HG03108 (cell line): ENCODE data around the gene CDK19.
"Not testable (repeated sequence)": the region's sequence is repeated elsewhere in the genome, so short reads cannot be mapped to it uniquely, and the experiment has no call there.

Experiments
- ATAC-seq: cut with Tn5 transposase; IDR thresholded peaks from one replicate; pipeline ENCODE4 v1.9.1; 2021; ENCODE audit warnings: moderate library complexity; ENCODE audit not compliant: unreplicated experiment

The CDK19 gene

GRCh38 chr6:110595112-110595511 is 220.2 kb downstream of the CDK19 start:
- ATAC-seq = no peak

GRCh38 chr6:110593637-110594036 is 221.6 kb downstream of the CDK19 start:
- no peak for ATAC-seq

- ATAC-seq = no peak
Measured at GRCh38 chr6:110592765-110593164, 222.5 kb downstream of the CDK19 start.

- no peak for ATAC-seq
Measured at GRCh38 chr6:110590821-110591351, 224.4 kb downstream of the CDK19 start.

GRCh38 chr6:110589865-110590513 is 225.3 kb downstream of the CDK19 start:
- ATAC-seq = peak; percentile 94

DNA sequence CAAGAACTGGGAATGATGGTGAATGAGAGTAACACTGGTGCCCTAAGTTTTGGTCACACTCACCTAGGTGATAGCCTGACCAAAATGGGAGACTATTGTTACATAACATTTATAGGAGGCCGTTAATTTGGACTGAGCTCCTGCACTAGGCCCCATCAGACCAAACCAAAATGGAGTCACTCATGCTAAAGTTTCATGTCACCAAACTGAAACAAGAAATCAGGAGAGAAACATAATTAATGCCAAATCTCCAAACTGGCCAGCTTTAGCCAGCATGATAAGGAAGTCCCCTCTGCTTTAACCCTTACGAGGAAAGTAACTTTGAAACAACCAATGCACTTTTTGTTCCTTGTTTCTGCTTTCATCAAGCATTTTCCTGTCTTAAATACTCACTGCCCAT is 227.9 kb downstream of the CDK19 start:
- ATAC-seq = no peak

GRCh38 chr6:110581679-110582078 is 233.6 kb downstream of the CDK19 start:
- no peak for ATAC-seq

GRCh38 chr6:110577596-110578167 is 237.6 kb downstream of the CDK19 start:
- ATAC-seq = not testable (repeated sequence)

DNA sequence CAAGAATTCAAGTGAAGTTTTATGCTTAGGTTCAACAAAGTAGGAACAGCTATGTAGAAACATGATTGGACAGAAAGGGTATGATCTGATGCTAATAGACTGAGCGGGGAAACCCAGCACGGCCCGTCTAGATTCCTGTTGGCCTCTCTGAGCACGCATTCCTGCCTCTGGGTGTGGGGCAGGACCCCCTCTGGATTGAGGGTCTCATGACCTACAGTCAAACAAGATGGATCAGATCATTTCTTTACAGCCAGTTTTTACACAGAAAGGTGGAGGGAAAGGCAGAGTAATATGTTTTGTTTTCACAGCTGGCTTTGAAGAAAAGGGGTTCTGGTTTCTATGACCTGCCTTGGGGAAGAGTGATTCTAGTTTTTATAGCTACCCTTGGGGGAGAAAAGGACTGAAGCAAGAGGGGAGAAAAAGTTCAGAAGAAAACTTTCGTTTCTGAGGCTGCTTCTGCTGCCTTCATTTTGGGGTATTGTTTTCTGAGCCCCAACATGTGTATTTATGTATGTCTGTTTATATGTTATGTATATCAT is 239.3 kb downstream of the CDK19 start:
- ATAC-seq = no peak

DNA sequence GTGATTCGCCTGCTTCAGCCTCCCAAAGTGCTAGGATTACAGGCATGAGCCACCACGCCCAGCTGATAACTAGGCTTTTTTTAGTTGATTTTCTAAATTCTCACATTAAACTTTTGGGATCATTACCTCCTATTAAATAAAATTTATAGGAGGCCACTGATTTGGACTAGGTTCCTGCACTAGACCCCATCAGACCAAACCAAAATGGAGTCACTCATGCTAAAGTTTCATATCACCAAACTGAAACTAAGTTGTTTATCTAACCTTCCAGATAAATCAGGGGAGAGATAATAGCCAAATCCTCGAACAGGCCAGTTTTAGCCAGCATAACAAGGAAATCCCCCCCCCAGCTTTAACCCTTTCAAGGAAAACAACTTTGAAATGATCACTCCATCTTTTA is 240.5 kb downstream of the CDK19 start:
- no peak for ATAC-seq

DNA sequence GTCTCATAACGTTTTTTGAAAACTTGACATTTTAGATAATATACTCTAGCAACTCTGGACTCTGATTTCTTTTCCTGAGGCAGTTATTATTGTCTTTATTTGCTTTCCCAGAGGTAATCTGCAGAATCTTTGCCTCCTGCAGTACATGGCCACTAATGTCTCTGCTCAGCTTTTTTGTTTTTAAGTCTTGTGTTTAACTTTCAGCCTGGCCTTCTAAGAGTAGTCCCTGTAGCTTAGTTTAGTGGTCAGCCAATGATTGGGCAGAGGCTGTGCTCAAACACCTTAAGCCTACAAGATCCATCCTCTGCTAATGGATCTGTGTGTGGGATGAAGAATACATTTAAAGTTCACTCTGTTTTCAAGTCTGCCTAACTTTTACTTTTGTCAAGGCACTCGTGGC is 241.7 kb downstream of the CDK19 start:
- no peak for ATAC-seq

DNA sequence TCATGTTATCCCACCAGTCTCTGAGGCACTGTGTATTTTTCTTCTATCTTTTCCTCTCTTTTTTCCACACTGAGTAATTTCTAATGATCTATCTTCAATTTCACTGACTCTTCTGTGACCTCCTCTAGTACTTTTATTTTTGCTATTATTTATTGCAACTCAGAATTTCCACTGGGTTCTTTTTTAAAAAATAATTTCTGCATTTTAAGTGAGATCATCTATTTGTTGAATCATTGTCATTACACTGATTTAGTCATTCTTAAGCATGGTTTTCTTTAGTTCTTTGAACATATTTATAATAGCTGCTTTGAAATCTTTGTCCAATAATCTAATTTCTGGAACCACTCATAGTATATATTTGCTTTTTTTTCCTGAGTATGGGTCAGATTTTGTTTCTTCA is 242.1 kb downstream of the CDK19 start:
- no peak for ATAC-seq

GRCh38 chr6:110567957-110568696 is 247.1 kb downstream of the CDK19 start:
- ATAC-seq = peak; percentile 80

DNA sequence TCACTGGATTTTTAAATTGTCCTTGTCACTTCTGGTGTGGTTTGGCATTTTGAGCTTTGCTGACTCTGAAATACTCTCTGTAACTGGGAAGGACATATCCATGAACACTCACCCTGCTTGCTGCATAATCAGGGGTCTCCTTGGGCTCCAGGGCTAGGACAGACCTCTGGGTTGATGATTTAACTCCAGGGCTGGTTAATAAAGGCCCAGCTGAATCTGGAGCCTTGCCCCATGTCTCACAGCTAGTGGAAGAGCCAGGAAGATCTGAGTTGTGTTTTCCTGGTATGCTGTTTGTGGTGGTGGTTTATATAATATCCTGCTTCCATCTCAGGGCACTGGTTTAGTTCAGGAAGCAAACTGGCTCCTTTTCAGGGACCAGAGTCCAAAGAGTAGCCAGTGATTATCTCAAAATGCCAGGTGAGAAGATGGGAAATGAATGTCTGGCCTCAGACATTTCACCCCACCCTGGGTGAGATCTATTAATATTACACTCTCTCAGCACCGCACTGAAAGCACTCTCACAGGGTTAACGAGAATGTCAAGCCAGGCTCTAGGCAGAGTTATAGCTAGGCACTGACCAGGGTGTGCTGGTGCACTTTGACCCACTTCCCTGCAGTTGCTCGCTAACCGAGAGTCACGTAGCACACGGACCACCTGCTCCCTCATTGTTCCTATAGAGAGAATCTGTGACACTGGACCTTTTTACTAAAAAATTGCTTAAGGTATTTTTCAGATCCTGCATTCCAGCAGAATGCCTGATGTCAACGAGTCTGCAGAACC is 248.7 kb downstream of the CDK19 start:
- no peak for ATAC-seq

DNA sequence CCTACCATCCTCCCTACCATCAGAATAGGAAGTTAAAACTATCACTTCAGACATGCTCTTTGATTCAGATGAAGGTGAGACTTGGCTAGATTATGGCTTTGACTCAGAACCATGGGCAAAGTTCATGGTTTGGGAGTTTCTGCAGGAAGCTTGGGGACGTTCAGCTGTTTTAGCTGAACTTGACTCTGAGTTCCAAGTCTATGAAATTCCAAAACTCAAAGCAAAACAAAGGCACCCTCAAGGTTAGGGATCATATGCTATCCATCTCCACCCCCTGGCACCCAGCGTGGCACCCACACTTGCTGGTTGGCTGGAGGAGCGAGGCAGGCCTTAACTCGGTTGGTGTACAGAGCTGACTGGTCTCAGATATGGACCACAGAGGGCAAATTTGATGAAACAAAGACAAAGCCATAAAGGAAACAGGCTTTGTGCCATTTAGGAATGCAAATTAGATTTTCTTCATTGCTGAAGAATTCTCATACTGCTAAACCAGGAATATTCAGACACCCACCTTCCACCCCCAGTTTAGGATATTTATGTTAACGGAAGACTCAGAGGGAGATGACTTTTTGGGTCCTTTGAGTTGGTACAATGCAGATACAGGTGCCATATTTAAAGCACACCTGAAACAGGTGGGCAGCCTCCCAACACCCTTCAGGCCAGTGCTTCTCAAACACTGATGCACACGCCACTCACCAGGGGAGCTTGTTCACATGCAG is 250.4 kb downstream of the CDK19 start:
- no peak for ATAC-seq

GRCh38 chr6:110563711-110564110 is 251.6 kb downstream of the CDK19 start:
- ATAC-seq = no peak

GRCh38 chr6:110562316-110562915 is 252.9 kb downstream of the CDK19 start:
- ATAC-seq = no peak

DNA sequence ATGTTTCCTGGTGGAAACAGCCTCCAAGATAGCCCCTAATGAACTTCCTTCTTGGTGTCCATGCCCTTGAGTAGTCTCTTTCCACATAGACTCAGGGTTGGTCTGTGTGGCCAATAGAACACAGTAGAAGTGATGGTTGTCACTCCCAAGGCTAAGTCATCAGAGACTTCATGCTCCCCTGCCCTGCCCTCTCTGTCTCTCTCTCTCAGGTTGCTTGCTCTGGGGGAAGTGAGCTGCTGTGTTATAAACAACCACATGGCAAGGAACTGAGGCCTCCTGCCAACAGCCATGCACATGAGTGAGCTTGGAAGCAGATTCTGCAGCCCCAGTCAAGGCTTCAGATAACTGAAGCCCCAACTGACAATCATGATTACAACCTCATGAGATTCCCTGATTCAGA is 253.6 kb downstream of the CDK19 start:
- no peak for ATAC-seq

DNA sequence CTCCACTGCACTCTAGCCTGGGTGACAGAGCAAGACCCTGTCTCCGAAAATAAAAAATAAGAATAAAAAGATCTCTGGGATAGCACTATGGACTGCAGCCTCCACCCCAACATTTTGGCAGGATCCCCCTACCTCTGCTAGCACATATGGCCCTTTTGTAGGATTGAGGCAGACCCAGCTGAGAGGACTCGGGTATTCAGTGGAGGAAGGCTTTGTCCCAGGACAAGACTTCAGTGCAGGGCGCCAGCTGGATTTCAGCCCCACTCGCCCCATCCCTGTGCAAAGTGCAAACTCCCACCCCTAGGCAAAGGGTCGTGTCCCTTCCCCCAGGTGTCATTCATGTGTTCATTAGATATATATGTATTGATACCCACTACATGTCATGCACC is 254.3 kb downstream of the CDK19 start:
- no peak for ATAC-seq
